B cell (primary cell): ENCODE results near the gene GPR4.

ENCODE experiments used
- CTCF ChIP-seq: fragments of 200-600 bp; IDR thresholded peaks from one replicate; pipeline ENCODE4 v1.8.0; 2022; ENCODE audit warnings: antibody characterized with exemption, mild to moderate bottlenecking
- EZH2 ChIP-seq: IDR thresholded peaks from 2 replicates; pipeline ENCODE4 v1.6.1; 2012; ENCODE audit warnings: borderline replicate concordance, low read depth, mild to moderate bottlenecking, moderate library complexity, low read length; ENCODE audit not compliant: insufficient read depth, poor library complexity, severe bottlenecking

DNA sequence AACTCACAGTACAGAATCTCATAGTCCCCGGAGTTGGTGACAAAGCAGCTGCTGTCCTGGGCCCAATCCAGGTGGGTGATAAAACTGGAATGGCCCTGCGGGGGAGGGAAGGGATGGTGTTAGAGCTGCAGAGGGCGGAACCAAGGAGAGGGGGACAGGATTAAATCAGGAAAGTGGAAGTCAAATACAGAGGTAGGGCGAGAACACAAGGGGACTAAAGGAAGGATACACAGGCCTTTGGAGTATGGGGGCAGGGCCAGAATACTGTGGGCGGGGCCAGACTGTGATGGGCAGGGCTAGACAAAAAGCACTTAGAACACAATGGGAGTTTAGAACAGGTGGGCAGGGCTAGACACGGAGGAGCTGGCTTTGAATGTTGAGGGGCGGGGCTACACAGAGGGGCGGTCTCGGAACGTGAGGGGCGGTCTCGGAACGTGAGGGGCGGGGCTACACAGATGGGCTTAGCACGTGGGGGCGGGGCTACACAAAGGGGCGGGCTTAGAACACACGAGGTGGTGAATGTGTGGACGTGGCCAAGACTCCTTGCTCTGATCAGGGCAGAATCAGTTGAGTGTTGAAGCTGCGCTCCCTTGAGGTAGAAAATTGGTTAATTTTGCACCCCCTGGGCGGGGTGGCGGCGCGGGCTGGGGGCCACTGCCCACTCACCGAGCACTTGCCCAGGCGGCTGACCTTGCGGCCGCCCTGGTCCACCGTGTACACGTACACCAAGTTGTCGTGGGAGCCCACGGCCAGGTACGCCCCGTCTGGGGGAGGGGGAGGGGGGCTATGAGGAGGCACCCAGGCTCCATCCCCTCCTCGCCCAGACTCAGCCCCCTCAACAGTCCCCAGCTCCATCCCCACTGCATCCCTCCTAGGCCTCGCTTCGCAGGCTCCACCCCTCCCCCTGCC lies 14.0 kb upstream of the GPR4 start:
- TF ChIP-seq CTCF (no peak), EZH2 (no peak)
